ENCODE results near the gene PSME3. TPM values are rescaled to one million over a fixed set of nuclear protein-coding genes. Genes with fewer than 3 reads are reported as not detected.

PSME3 gene
- total and polyA plus RNA-seq, 9 of the 15 experiments (the other 6 are each of a cell fraction or from before 2014, with no cell fraction given), result 31.2 to 275 (median 141) TPM

GRCh38 chr17:42889809-42890208 is 56.6 kb downstream of the PSME3 start (continued):
- TF ChIP-seq NFRKB (IDR thresholded peaks at IDR 0.05; ENCODE audit: low read depth), result no peak
- TF ChIP-seq MTA2 (IDR thresholded peaks at IDR 0.05; ENCODE audit: low read depth), result no peak
- no peak for TF ChIP-seq HNRNPL (IDR thresholded peaks at IDR 0.05; ENCODE audit: low read depth, low read length)
- no peak for TF ChIP-seq NCOA6 (IDR thresholded peaks at IDR 0.05)

GRCh38 chr17:42891539-42892152 is 58.4 kb downstream of the PSME3 start:
- Histone ChIP-seq H2AFZ (ENCODE audit: low read depth, low read length) (peak overlapping the region; percentile 69), H3K9me3 (replicated peaks; ENCODE audit: control insufficient read depth, insufficient read depth, low read depth, low read length) (no peaks in the 10 kb centered on the region; the same call in 1 of the 2 replicates), H3K27ac (ENCODE audit: extremely low read depth, low read depth, low read length) (no peak overlapping the region), H3K9ac (ENCODE audit: insufficient read depth in 1 of 2, low read depth in 2 of 2, low read length in 2 of 2) (peak overlapping the region in 1 of 2 experiments; percentile 74; a peak in 1 of 4 replicates), H3K4me2 (ENCODE audit: insufficient read depth, low read length) (no peak overlapping the region), H3K4me3 (no peak overlapping the region), H3K36me3 (ENCODE audit: control insufficient read depth, insufficient read depth, low read length) (no peaks in the 10 kb centered on the region), H3K9me1 (ENCODE audit: control insufficient read depth, insufficient read depth, low read length) (no peaks in the 10 kb centered on the region), H3K79me2 (ENCODE audit: control insufficient read depth, insufficient read depth, low read length) (no peaks in the 10 kb centered on the region), H3K27me3 (ENCODE audit: control insufficient read depth in 2 of 2, insufficient read depth in 2 of 2, low read length in 2 of 2) (no peaks in the 10 kb centered on the region), H3K4me1 (replicated peaks in 1 of 2; ENCODE audit: control insufficient read depth in 2 of 2, insufficient read depth in 2 of 2, low read length in 2 of 2) (no peaks in the 10 kb centered on the region; a peak in 1 of 5 replicates), H4K20me1 (replicated peaks; ENCODE audit: control insufficient read depth, insufficient read depth, low read length) (no peaks in the 10 kb centered on the region)
- ATAC-seq, result peak; percentile 69
- ChIA-PET POLR2A (interaction anchor here (1.1 to 1.3 kb wide), 3 partner anchors 11 to 44 kb away, joined by 3 to 4 read pairs (median 3); no protein-coding TSS in a partner anchor), CTCF (ENCODE audit: low intra/inter-chr PET ratio) (no interaction called here)
- in situ Hi-C loops (cut with MboI) (no loop called here), intact Hi-C loops (cut with micrococcal nuclease) (no loop called here)
- WGBS (ENCODE audit: insufficient coverage, low coverage, missing lambda C conversion rate), result 53% methylated on average over 10 of the region's 10 CpGs
- TF ChIP-seq DPF2 (IDR thresholded peaks at IDR 0.05), result no peak
- TF ChIP-seq, protein P1, sequence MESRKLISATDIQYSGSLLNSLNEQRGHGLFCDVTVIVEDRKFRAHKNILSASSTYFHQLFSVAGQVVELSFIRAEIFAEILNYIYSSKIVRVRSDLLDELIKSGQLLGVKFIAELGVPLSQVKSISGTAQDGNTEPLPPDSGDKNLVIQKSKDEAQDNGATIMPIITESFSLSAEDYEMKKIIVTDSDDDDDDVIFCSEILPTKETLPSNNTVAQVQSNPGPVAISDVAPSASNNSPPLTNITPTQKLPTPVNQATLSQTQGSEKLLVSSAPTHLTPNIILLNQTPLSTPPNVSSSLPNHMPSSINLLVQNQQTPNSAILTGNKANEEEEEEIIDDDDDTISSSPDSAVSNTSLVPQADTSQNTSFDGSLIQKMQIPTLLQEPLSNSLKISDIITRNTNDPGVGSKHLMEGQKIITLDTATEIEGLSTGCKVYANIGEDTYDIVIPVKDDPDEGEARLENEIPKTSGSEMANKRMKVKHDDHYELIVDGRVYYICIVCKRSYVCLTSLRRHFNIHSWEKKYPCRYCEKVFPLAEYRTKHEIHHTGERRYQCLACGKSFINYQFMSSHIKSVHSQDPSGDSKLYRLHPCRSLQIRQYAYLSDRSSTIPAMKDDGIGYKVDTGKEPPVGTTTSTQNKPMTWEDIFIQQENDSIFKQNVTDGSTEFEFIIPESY (CRISPR knock-in tag; IDR thresholded peaks at IDR 0.05), result peak; percentile 54; the same call in 1 of the 2 replicates
- no peak for DNase-seq (ENCODE audit: extremely low read depth in 1 of 4, low spot score in 3 of 4)
- BruUV-seq (replicated peaks), result no TSS peak
- peak; percentile 48 for FAIRE-seq

Data from K562 (cell line).